HCT116 (cell line): ENCODE data around the gene ACKR4. TPM values are rescaled to one million over a fixed set of nuclear protein-coding genes. Genes with fewer than 3 reads are reported as not detected.

Experiments used
- ATAC-seq: fragments of 200-7000 bp; cut with Tn5 transposase; 2 replicates; pipeline ENCODE4 v1.9.1; 2020; ENCODE audit warnings: mild to moderate bottlenecking, moderate library complexity
- BruUV-seq: library from RNA; stranded (reverse); fragments of 400-500 nt; replicated peaks from 2 replicates; lab custom pipeline; 2021; lab: Mats Ljungman, UMichigan
- CTCF ChIA-PET: fragments of 300-600 bp; sonication (Branson Sonifier 250); formaldehyde crosslinking; loops from one replicate; lab custom pipeline; 2021; ENCODE audit warnings: antibody characterized with exemption; lab: Charles Lee
- POLR2A ChIA-PET: fragments of 300-600, 350-600 bp; sonication (Branson Sonifier 250); formaldehyde crosslinking; loops from one replicate; lab custom pipeline; 2021; ENCODE audit warnings: antibody characterized with exemption; lab: Charles Lee
- RAD21 ChIA-PET, 2 experiments: fragments of 300-600 bp; sonication (Branson Sonifier 250); formaldehyde crosslinking; loops; one replicate each; lab custom pipeline; 2023; ENCODE audit warnings: low total read pairs in 2 of 2; ENCODE audit not compliant: uncharacterized antibody in 2 of 2, unreplicated experiment in 2 of 2, low non-redundant PET in 1 of 2; lab: Charles Lee
- DNase-seq: peaks from one replicate; pipeline ENCODE4 v3.0.0-alpha.2; 2010; ENCODE audit warnings: low read depth, low spot score
- H2AFZ ChIP-seq: fragments of 200-600 bp; shearing (Covaris generic), sonication (generic); 2 replicates; pipeline ENCODE4 v1.6.1; 2017; ENCODE audit warnings: low read depth, mixed run types, mixed read lengths, antibody characterized with exemption, low read length; ENCODE audit not compliant: poor library complexity, severe bottlenecking
- H3K27ac ChIP-seq: 2 replicates; pipeline ENCODE4 v1.5.1; 2012; ENCODE audit warnings: low read depth, low read length
- H3K27me3 ChIP-seq: fragments of 200-600 bp; sonication (generic); 2 replicates; pipeline ENCODE4 v1.6.1; 2016; ENCODE audit warnings: mixed run types, low read length, mixed read lengths; ENCODE audit not compliant: insufficient read depth
- H3K36me3 ChIP-seq, 2 experiments: fragments of 200-500 bp in 1 of 2; fragments of 200-600 bp in 1 of 2; sonication (Bioruptor generic) in 1 of 2; sonication (generic) in 1 of 2; 2 replicates each; pipeline versions ENCODE4 v1.5.1 to v1.6.1; 2014 to 2016; ENCODE audit warnings: low read length in 2 of 2, inconsistent platforms in 1 of 2, mixed read lengths in 1 of 2, mixed run types in 1 of 2; ENCODE audit not compliant: insufficient read depth in 2 of 2, control insufficient read depth in 1 of 2
- H3K4me1 ChIP-seq, 2 experiments: fragments of 200-600 bp in 1 of 2; sonication (generic) in 1 of 2; 2 replicates each; pipeline versions ENCODE4 v1.5.1 to v1.6.1; 2012 to 2017; ENCODE audit warnings: low read length in 2 of 2, inconsistent platforms in 1 of 2, mild to moderate bottlenecking in 1 of 2, mixed read lengths in 1 of 2, mixed run types in 1 of 2, moderate library complexity in 1 of 2; ENCODE audit not compliant: insufficient read depth in 2 of 2, control insufficient read depth in 1 of 2
- H3K4me2 ChIP-seq: fragments of 200-600 bp; sonication (generic); 2 replicates; pipeline ENCODE4 v1.6.1; 2017; ENCODE audit warnings: mixed run types, low read length, mixed read lengths
- H3K4me3 ChIP-seq, 2 experiments: fragments of 200-600 bp in 1 of 2; sonication (generic) in 1 of 2; replicated peaks in 1 of 2; 2 replicates each; pipeline ENCODE4 v1.5.1; 2011 to 2016; ENCODE audit warnings: low read length in 2 of 2, control low read depth in 1 of 2, low read depth in 1 of 2, mild to moderate bottlenecking in 1 of 2, mixed read lengths in 1 of 2, mixed run types in 1 of 2
- H3K79me2 ChIP-seq: fragments of 200-600 bp; sonication (generic); 2 replicates; pipeline ENCODE4 v1.6.1; 2017; ENCODE audit warnings: mild to moderate bottlenecking, mixed run types, low read length, moderate library complexity, mixed read lengths; ENCODE audit not compliant: insufficient read depth
- H3K9ac ChIP-seq: fragments of 200-600 bp; sonication (generic); 2 replicates; pipeline ENCODE4 v1.6.1; 2016; ENCODE audit warnings: low read length, mixed read lengths
- H3K9me2 ChIP-seq: fragments of 200-600 bp; sonication (generic), shearing (Covaris generic); 2 replicates; pipeline ENCODE4 v1.6.1; 2017; ENCODE audit warnings: mixed run types, mild to moderate bottlenecking, moderate library complexity; ENCODE audit not compliant: insufficient read depth
- H3K9me3 ChIP-seq, 2 experiments: fragments of 200-500 bp in 1 of 2; fragments of 200-600 bp in 1 of 2; sonication (Bioruptor generic) in 1 of 2; sonication (generic) in 1 of 2; 2 replicates each; pipeline ENCODE4 v1.6.1; 2014 to 2017; ENCODE audit warnings: low read length in 2 of 2, mixed read lengths in 2 of 2, inconsistent platforms in 1 of 2, low read depth in 1 of 2, mild to moderate bottlenecking in 1 of 2, mixed run types in 1 of 2, moderate library complexity in 1 of 2; ENCODE audit not compliant: control insufficient read depth in 1 of 2, insufficient read depth in 1 of 2
- H4K20me1 ChIP-seq: fragments of 200-600 bp; sonication (generic), shearing (Covaris generic); 2 replicates; pipeline ENCODE4 v1.6.1; 2017; ENCODE audit warnings: mixed run types, mild to moderate bottlenecking, moderate library complexity; ENCODE audit not compliant: insufficient read depth
- CBX3 ChIP-seq: IDR thresholded peaks from 2 replicates; pipeline ENCODE4 v1.6.1; 2012; ENCODE audit warnings: low read depth
- CEBPB ChIP-seq: IDR thresholded peaks from 2 replicates; pipeline ENCODE4 v1.6.1; 2012; ENCODE audit warnings: low read depth
- ELF1 ChIP-seq: IDR thresholded peaks from 2 replicates; pipeline ENCODE4 v1.6.1; 2012; ENCODE audit warnings: low read depth, borderline replicate concordance
- EZH2phosphoT487 ChIP-seq: fragments of 200-600 bp; IDR thresholded peaks from 2 replicates; pipeline ENCODE4 v1.6.1; 2018; ENCODE audit warnings: antibody characterized with exemption, borderline replicate concordance
- FOSL1 ChIP-seq: IDR thresholded peaks from 2 replicates; pipeline ENCODE4 v1.6.1; 2012; ENCODE audit warnings: low read depth
- SIN3A ChIP-seq: IDR thresholded peaks from 2 replicates; pipeline ENCODE4 v1.6.1; 2012; ENCODE audit warnings: low read depth
- intact Hi-C: fragments of 100-400 bp; cut with micrococcal nuclease; formaldehyde crosslinking; loops from 2 replicates; pipeline ENCODE4 v1.10.0; 2022
- total RNA-seq: library from RNA; stranded (reverse); gene quantifications from one replicate; pipeline ENCODE4 v1.2.1, GENCODE V29; 2021; ENCODE audit not compliant: unreplicated experiment
- TF ChIP-seq, protein P1 (sequence below), 3 experiments: fragments of 200-600 bp in 1 of 3; sonication (generic) in 1 of 3; IDR thresholded peaks in 2 of 3; conservative IDR thresholded peaks in 1 of 3; 2 replicates each; pipeline ENCODE4 v1.5.1; 2012 to 2017; ENCODE audit warnings: low read depth in 2 of 3, low read length in 2 of 3, antibody characterized with exemption in 1 of 3, borderline replicate concordance in 1 of 3, control low read depth in 1 of 3, mild to moderate bottlenecking in 1 of 3, mixed read lengths in 1 of 3, mixed run types in 1 of 3, moderate library complexity in 1 of 3; ENCODE audit not compliant: insufficient read depth in 1 of 3
- TF ChIP-seq, protein P2 (sequence below): IDR thresholded peaks from 2 replicates; pipeline ENCODE4 v1.6.1; 2012

The ACKR4 gene
- total RNA-seq, 1 experiment from 2014 or later: 0.12 TPM

DNA sequence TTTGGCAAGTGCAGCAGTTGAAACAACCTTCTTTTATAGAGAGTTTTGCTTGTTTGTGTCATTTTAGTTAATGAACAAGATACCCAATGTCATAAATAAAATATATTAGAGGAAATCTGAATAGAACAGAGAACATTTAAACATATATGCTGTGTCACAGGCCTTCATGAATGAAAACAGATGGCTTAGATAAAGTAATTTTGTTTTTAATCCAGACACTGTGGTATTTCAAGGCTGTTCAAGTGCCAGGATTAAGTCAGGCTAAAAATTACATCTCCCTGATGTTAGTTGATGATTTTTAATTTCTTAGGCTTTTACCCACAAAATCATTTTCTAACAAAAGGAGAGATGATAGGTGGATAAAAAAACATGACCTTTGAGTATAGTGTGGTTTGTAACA, 4.9 kb upstream of the ACKR4 start:
- RAD21 ChIA-PET: no interaction called here
- intact Hi-C loops: no loop called here

More for the DNA sequence above, 4.9 kb upstream of the ACKR4 start:
- no peak for DNase-seq
- CTCF ChIA-PET: no interaction called here
- TF ChIP-seq, protein P1, sequence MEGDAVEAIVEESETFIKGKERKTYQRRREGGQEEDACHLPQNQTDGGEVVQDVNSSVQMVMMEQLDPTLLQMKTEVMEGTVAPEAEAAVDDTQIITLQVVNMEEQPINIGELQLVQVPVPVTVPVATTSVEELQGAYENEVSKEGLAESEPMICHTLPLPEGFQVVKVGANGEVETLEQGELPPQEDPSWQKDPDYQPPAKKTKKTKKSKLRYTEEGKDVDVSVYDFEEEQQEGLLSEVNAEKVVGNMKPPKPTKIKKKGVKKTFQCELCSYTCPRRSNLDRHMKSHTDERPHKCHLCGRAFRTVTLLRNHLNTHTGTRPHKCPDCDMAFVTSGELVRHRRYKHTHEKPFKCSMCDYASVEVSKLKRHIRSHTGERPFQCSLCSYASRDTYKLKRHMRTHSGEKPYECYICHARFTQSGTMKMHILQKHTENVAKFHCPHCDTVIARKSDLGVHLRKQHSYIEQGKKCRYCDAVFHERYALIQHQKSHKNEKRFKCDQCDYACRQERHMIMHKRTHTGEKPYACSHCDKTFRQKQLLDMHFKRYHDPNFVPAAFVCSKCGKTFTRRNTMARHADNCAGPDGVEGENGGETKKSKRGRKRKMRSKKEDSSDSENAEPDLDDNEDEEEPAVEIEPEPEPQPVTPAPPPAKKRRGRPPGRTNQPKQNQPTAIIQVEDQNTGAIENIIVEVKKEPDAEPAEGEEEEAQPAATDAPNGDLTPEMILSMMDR (IDR thresholded peaks at IDR 0.05 in 2 of 3, conservative IDR thresholded peaks at IDR 0.05 in 1 of 3; ENCODE audit: borderline replicate concordance in 1 of 3, insufficient read depth in 1 of 3, low read depth in 2 of 3, low read length in 2 of 3): no peak
- TF ChIP-seq, protein P2, sequence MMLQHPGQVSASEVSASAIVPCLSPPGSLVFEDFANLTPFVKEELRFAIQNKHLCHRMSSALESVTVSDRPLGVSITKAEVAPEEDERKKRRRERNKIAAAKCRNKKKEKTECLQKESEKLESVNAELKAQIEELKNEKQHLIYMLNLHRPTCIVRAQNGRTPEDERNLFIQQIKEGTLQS: no peak
- TF ChIP-seq CEBPB: no peak
- TF ChIP-seq FOSL1: no peak
- TF ChIP-seq SIN3A: no peak
- no peak for TF ChIP-seq CBX3
- TF ChIP-seq EZH2phosphoT487: no peak
- no peak for TF ChIP-seq ELF1
- H3K4me3 ChIP-seq: no peak overlapping the region
- BruUV-seq: no TSS peak
- H3K79me2 ChIP-seq: no peaks in the 10 kb centered on the region
- H3K9me3 ChIP-seq: no peaks in the 10 kb centered on the region
- no peak overlapping the region for H2AFZ ChIP-seq
- H4K20me1 ChIP-seq: no peaks in the 10 kb centered on the region
- H3K4me1 ChIP-seq: no peaks in the 10 kb centered on the region
- H3K27me3 ChIP-seq: no peaks in the 10 kb centered on the region
- H3K36me3 ChIP-seq: no peaks in the 10 kb centered on the region
- no peak for ATAC-seq
- no peak overlapping the region for H3K9ac ChIP-seq
- no peak overlapping the region for H3K27ac ChIP-seq
- H3K9me2 ChIP-seq: no peaks in the 10 kb centered on the region
- POLR2A ChIA-PET: no interaction called here
- H3K4me2 ChIP-seq: no peak overlapping the region
